ENCODE results near the gene CYB5RL.

GRCh38 chr1:54156986-54157385 is 42.8 kb downstream of the CYB5RL start:
- TF ChIP-seq CTCF (IDR thresholded peaks at IDR 0.05) (no peak), POLR2A (IDR thresholded peaks at IDR 0.05) (no peak)
